Sigmoid colon (tissue), 7 donors: ENCODE measurements around the gene BTN1A1. TPM values are rescaled to one million over a fixed set of nuclear protein-coding genes. Genes with fewer than 3 reads are reported as not detected.
A peak's percentile ranks its signal among the peaks of the same experiment; 100 is the strongest.
"Not testable (repeated sequence)": the region's sequence is repeated elsewhere in the genome, so short reads cannot be mapped to it uniquely, and the experiment has no call there.

Source experiments
- DNase-seq: peaks from one replicate; pipeline ENCODE4 v3.0.0-alpha.2; 2019
- H3K27ac ChIP-seq, 4 donors: fragments of 200-600 bp; sonication (generic); one replicate each; pipeline ENCODE4 v1.5.1; 2016 to 2019; ENCODE audit warnings: mild to moderate bottlenecking in 1 of 4
- H3K27me3 ChIP-seq, 3 donors: fragments of 200-600 bp; sonication (generic); one replicate each; pipeline ENCODE4 v1.5.1; 2019; ENCODE audit warnings: mild to moderate bottlenecking in 1 of 3
- H3K36me3 ChIP-seq, 4 donors: fragments of 200-600 bp; sonication (generic); one replicate each; pipeline ENCODE4 v1.5.1; 2016 to 2019
- H3K4me1 ChIP-seq, 4 donors: fragments of 200-600 bp; sonication (generic); one replicate each; pipeline ENCODE4 v1.5.1; 2017 to 2019
- H3K4me3 ChIP-seq, 4 donors: fragments of 200-600 bp; sonication (generic); one replicate each; pipeline ENCODE4 v1.5.1; 2017 to 2019; ENCODE audit warnings: mild to moderate bottlenecking in 2 of 4, moderate library complexity in 1 of 4
- H3K9me3 ChIP-seq, 4 donors: fragments of 200-600 bp in 3 of 4; sonication (generic) in 3 of 4; one replicate each; pipeline versions ENCODE4 v1.5.1 to v1.6.1; 2013 to 2019
- CTCF ChIP-seq, 4 experiments: fragments of 450-650 bp in 3 of 4; fragments of 200-600 bp in 1 of 4; IDR thresholded peaks; one replicate each; pipeline ENCODE4 v1.5.1; 2016 to 2019; ENCODE audit warnings: antibody characterized with exemption in 4 of 4, mild to moderate bottlenecking in 3 of 4, moderate library complexity in 2 of 4
- EP300 ChIP-seq, 4 donors: sonication (generic); formaldehyde crosslinking; IDR thresholded peaks; one replicate each; pipeline ENCODE4 v1.6.1; 2017; ENCODE audit warnings: antibody characterized with exemption in 4 of 4
- POLR2A ChIP-seq, 2 donors: fragments of 450-650 bp; IDR thresholded peaks; one replicate each; pipeline ENCODE4 v1.6.1; 2016; ENCODE audit warnings: antibody characterized with exemption in 2 of 2, mild to moderate bottlenecking in 2 of 2, moderate library complexity in 2 of 2
- POLR2AphosphoS5 ChIP-seq, 4 donors: sonication (generic); formaldehyde crosslinking; IDR thresholded peaks; one replicate each; pipeline ENCODE4 v1.6.1; 2017; ENCODE audit warnings: antibody characterized with exemption in 4 of 4
- WGBS, 2 donors: extraction: QIAGEN DNeasy Blood & Tissue Kit; methylation state at CpG; one replicate each; pipeline ENCODE4 v1.1.7; 2013; 5-methylcytosine and 5-hydroxymethylcytosine counted together
- intact Hi-C: fragments of 100-400 bp; cut with DNase I; formaldehyde crosslinking; loops from one replicate; pipeline ENCODE4 v1.15.1; 2023
- polyA plus RNA-seq, 3 donors: library from polyadenylated mRNA; stranded (reverse); fragments of 200-250 nt; gene quantifications; one replicate each; pipeline ENCODE4 v1.2.3, GENCODE V29; 2013
- total RNA-seq, 4 donors: library from RNA; depleted of rRNA; stranded (reverse); fragments of >200 nt; gene quantifications; one replicate each; pipeline ENCODE4 v1.1.0, GENCODE V29; 2016
- donor health status: healthy with polysubstance abuse.
- donor health status: Bipolar disorder and iron deficiency.
- donor health status: healthy.

The BTN1A1 gene
- total and polyA plus RNA-seq, 7 donors = 0.20 to 0.28 TPM; not detected in 5

DNA sequence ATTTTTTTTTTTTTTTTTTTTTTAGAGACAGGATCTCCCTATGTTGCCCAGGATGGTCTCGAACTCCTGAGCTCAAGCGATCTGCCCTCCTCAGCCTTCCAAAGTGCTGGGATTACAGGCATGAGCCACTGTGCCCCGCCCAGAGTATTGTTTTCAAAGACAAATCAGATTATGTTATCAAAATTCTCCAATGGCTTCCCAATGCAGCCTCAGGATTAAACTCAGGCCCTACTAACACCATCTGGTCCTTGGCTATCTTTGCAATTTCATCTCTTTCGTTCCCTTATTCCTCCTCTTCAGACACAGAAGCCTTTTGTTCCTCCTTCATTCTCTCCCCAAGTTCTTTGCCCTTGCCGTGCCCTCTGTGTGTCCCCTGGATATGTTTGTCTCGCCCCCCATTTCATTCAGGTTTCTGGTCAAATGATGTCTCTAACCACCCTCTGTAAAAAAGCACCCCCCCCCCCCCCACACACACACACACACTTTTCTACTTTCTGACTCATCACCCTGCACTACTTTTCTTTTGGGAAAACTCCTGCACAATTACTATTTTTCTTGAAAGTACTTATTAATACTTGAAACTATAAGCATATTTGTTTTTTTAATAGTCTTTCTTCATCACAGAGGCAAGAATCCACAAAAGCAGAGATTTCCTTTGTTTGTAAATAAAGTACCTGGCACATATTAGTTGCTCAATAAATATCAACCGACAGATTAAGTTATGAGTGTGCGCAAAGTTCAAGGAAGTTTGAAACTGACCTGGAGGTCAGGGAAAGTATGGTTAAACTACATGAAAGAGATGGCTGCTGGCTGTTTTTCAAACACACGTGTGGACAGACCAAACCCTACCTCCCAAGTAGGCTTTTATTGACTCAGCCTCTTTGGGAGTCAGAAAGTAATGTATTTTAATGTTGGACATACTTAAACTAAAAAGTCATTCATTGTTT, 16.7 kb downstream of the BTN1A1 start:
- 78 to 83% methylated on average over 9 of the region's 9 CpGs for WGBS, 2 donors
- Histone ChIP-seq H3K27me3 (no peaks in the 10 kb centered on the region), H3K36me3 (no peaks in the 10 kb centered on the region), H3K4me3 (no peak overlapping the region), H3K4me1 (peaks cover 0 to 7% (median 2%) of the 10 kb centered on the region in 4 donors), H3K27ac (no peak overlapping the region), H3K9me3 (no peaks in the 10 kb centered on the region)
- intact Hi-C loops = no loop called here
- TF ChIP-seq POLR2A (IDR thresholded peaks at IDR 0.05) (no peak), POLR2AphosphoS5 (IDR thresholded peaks at IDR 0.05) (no peak)
- no peak for DNase-seq

GRCh38 chr6:26519359-26519758, 19.3 kb downstream of the BTN1A1 start:
- Histone ChIP-seq H3K27me3 (no peaks in the 10 kb centered on the region), H3K4me3 (no peak overlapping the region), H3K4me1 (peaks cover 0 to 32% (median 6%) of the 10 kb centered on the region in 4 donors), H3K36me3 (no peaks in the 10 kb centered on the region), H3K9me3 (no peaks in the 10 kb centered on the region), H3K27ac (no peak overlapping the region)
- intact Hi-C loops = no loop called here
- 99% methylated on average over 2 of the region's 2 CpGs for WGBS, 2 donors
- no peak for DNase-seq
- TF ChIP-seq POLR2AphosphoS5 (IDR thresholded peaks at IDR 0.05) = no peak
- TF ChIP-seq POLR2A (IDR thresholded peaks at IDR 0.05) = no peak
- no peak for TF ChIP-seq CTCF (IDR thresholded peaks at IDR 0.05)
- no peak for TF ChIP-seq EP300 (IDR thresholded peaks at IDR 0.05)

- no peaks in the 10 kb centered on the region for H3K27me3 ChIP-seq
- peaks cover 0 to 32% (median 6%) of the 10 kb centered on the region in 4 donors for H3K4me1 ChIP-seq
- H3K4me3 ChIP-seq = peak overlapping the region; percentile 55 to 65 (median 61)
- TF ChIP-seq POLR2AphosphoS5 (IDR thresholded peaks at IDR 0.05) (peak in 1 of 4 donors; percentile 6), POLR2A (IDR thresholded peaks at IDR 0.05) (no peak)
- intact Hi-C loops = loop anchor here (2.0 to 5.0 kb wide), 4 partner anchors 46 to 233 kb away; a partner anchor contains a TSS
- no peaks in the 10 kb centered on the region for H3K36me3 ChIP-seq
- peak; percentile 84 for DNase-seq
- 17 to 19% methylated on average over 18 to 21 of the region's 21 CpGs for WGBS, 2 donors
- H3K9me3 ChIP-seq = no peaks in the 10 kb centered on the region
- H3K27ac ChIP-seq = peak overlapping the region; percentile 96 to 99 (median 98)
These were observed 20.2 kb downstream of the BTN1A1 start for GRCh38 chr6:26520237-26520849.

DNA sequence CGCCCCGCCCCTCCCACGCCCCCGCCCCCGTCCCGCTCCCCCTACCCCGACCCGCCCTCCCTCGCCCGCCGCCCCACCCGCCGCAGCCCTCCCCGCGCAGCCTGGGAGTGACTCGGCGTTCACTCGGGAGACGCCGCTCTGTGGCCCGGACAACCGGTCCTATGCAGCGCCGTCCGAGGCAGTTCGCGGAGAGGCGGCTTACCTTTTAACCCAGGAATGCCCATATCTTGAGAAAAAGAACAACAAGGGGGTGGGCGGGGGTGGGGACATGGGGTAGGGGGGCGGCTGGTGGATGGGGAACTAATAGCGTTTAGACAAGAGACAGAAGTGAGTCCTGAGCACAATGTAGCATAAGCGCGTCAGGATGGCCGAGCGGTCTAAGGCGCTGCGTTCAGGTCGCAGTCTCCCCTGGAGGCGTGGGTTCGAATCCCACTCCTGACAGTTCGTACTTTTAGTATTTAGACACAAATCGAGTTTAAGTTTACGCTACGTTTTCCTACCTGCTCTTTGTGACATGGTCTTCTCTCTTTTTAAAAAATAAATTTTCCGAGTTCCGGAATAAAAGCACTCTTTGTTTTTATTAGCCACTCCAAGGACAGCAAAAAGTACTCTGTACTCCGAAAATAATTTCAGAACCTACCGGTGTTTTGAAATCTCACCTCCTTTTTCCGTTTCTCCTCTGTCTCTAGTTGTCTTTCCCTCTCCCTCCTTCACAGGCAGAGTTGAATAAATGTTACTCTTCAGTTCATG, 20.9 kb downstream of the BTN1A1 start:
- 0 to 1% methylated on average over 43 to 45 of the region's 49 CpGs for WGBS, 2 donors
- no peaks in the 10 kb centered on the region for H3K36me3 ChIP-seq
- peak overlapping the region; percentile 96 to 99 (median 98) for H3K27ac ChIP-seq
- H3K27me3 ChIP-seq = no peaks in the 10 kb centered on the region
- DNase-seq = peak; percentile 95
- intact Hi-C loops = loop anchor here (1.0 to 5.0 kb wide), 5 partner anchors 16 to 234 kb away; a partner anchor contains a TSS
- H3K4me3 ChIP-seq = peak overlapping the region; percentile 55 to 65 (median 61)
- no peaks in the 10 kb centered on the region for H3K9me3 ChIP-seq
- TF ChIP-seq POLR2AphosphoS5 (IDR thresholded peaks at IDR 0.05) = peak; percentile 26 to 91 (median 80)
- no peak for TF ChIP-seq POLR2A (IDR thresholded peaks at IDR 0.05)
- H3K4me1 ChIP-seq = peaks cover 0 to 32% (median 6%) of the 10 kb centered on the region in 4 donors

DNA sequence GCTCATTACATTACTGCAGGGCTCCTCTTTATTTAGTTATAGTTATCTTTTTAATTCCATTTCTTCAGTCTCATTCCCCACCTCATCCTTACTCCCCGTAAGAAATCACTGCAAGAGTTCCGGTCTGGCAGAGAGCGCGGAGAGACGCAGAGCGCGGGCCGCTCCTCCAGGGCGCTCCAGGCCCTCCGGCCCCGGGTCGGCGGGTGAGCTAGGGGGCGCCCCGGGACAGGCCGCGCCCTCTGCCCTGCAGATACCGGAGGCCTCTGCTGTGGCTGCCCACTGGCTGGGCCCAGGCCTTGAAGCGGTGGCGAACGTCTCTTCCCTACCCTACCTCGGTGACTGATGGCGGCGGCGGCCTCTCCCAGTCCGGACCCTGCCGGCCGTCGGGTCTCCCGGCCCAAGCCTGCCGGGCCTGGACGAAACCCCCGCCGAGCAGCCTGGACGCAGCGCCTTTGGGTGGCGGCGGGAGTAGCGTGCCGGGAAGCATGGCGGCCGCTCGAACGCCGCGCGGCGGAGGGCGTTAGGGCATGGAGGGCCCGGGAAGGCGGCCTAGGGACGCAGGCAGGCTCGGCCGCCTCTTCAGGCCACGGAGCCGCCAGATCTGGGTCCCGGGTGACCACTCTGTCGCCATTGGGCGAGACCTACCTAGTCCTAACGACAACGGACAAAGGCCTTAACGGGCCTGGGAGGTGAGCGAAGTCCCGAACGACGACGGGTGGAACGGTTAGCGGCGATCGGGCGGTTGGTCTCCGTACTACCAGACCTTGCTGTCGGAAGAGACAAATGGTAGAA, 21.7 kb downstream of the BTN1A1 start:
- Histone ChIP-seq H3K27ac (peak overlapping the region; percentile 96 to 99 (median 98)), H3K27me3 (no peaks in the 10 kb centered on the region), H3K9me3 (no peaks in the 10 kb centered on the region), H3K4me3 (peak overlapping the region; percentile 55 to 65 (median 61)), H3K4me1 (peaks cover 0 to 32% (median 6%) of the 10 kb centered on the region in 4 donors), H3K36me3 (no peaks in the 10 kb centered on the region)
- intact Hi-C loops = loop anchor here (1.0 to 5.0 kb wide), 6 partner anchors 16 to 234 kb away; a partner anchor contains a TSS
- 5 to 6% methylated on average over 74 of the region's 74 CpGs for WGBS, 2 donors
- TF ChIP-seq POLR2AphosphoS5 (IDR thresholded peaks at IDR 0.05) (peak; percentile 4 to 55 (median 28)), POLR2A (IDR thresholded peaks at IDR 0.05) (peak; percentile 27 to 45), CTCF (IDR thresholded peaks at IDR 0.05) (peak in 1 of 4 experiments; percentile 27), EP300 (IDR thresholded peaks at IDR 0.05) (no peak)
- DNase-seq = peak; percentile 92

GRCh38 chr6:26522486-26523228, 22.6 kb downstream of the BTN1A1 start:
- not testable (repeated sequence) for H3K27me3 ChIP-seq, DNase-seq, H3K9me3 ChIP-seq, H3K36me3 ChIP-seq
- intact Hi-C loops = loop anchor here (1.0 to 5.0 kb wide), 3 partner anchors 31 to 235 kb away; a partner anchor contains a TSS
- H3K4me3 ChIP-seq = peak overlapping the region in 3 of 4 donors; percentile 60 to 65 (median 62)
- H3K27ac ChIP-seq = peak overlapping the region; percentile 96 to 99 (median 98)
- H3K4me1 ChIP-seq = peaks cover 0 to 32% (median 6%) of the 10 kb centered on the region in 4 donors
- 71 to 80% methylated on average over 11 of the region's 11 CpGs for WGBS, 2 donors

DNA sequence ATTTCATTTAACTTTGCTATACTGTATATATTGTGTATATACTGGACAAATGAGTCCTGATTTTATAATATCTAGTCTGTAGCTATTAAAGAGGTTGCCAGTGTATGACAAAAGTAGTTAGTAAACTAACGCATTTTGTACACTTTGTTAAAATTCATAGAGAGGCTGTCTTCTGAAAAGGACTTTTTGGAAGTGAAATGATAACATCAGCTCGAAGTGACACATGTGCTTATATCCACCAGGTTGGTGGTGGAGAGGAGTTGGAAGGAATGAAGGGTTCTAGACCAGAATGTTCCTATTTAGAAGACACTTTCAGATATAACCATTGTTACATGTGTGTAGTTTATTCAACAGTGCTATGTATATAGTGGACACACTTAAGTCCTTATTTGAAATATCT, 24.2 kb downstream of the BTN1A1 start:
- 92 to 96% methylated on average over 2 of the region's 2 CpGs for WGBS, 2 donors
- DNase-seq, H3K27ac ChIP-seq, H3K36me3 ChIP-seq, H3K9me3 ChIP-seq, H3K27me3 ChIP-seq, H3K4me3 ChIP-seq: not testable (repeated sequence)
- H3K4me1 ChIP-seq = peaks cover 0 to 32% (median 6%) of the 10 kb centered on the region in 4 donors
- intact Hi-C loops = loop anchor here (5.0 kb wide), 2 partner anchors 43 to 237 kb away; a partner anchor contains a TSS
